Measurements from ENCODE around the gene DIDO1.

Gene DIDO1

DNA sequence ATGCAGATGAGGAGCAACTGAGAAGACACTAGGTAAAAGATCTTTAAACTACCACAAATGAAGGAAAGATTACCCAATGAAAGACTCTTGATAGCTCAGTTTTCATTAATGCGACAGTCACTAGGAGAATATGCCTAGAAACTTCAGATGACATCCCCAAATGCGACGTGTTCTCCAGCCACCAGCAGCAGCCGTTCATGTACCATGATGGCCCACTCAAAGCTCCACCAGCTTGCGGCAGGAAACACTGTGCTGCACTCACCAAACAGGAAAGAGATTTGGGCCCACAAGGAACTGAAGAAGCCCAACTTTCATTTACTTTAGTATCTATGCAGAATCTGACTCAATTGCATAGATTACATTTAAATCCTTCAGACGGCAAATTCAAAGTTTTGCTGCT lies 7.5 kb downstream of the DIDO1 start:
- no peak overlapping the region for H3K4me3 ChIP-seq (replicated peaks; ENCODE audit: low read depth, low read length)
- TF ChIP-seq, protein P1, sequence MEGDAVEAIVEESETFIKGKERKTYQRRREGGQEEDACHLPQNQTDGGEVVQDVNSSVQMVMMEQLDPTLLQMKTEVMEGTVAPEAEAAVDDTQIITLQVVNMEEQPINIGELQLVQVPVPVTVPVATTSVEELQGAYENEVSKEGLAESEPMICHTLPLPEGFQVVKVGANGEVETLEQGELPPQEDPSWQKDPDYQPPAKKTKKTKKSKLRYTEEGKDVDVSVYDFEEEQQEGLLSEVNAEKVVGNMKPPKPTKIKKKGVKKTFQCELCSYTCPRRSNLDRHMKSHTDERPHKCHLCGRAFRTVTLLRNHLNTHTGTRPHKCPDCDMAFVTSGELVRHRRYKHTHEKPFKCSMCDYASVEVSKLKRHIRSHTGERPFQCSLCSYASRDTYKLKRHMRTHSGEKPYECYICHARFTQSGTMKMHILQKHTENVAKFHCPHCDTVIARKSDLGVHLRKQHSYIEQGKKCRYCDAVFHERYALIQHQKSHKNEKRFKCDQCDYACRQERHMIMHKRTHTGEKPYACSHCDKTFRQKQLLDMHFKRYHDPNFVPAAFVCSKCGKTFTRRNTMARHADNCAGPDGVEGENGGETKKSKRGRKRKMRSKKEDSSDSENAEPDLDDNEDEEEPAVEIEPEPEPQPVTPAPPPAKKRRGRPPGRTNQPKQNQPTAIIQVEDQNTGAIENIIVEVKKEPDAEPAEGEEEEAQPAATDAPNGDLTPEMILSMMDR (IDR thresholded peaks at IDR 0.05; ENCODE audit: low read length, missing control alignments), result no peak
- DNase-seq (ENCODE audit: low read depth), result no peak

DNA sequence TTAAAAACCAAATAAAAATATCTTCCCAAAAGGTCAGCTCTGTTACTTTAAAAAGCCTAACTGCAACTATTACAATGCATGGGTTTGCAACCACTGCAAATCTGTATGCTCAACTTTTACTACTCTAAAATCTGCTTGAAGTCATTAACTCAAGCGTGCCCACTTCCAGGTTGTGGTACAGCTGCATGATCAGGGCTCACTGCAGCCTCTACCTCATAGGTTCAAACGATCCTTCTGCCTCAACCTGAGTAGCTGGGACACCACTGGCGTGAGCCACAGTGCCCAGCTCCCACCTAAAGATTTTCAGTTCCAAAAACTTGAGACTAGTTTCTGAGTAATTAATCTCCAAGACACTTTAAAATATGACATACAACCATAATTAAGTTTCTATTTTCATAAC lies 8.2 kb downstream of the DIDO1 start:
- TF ChIP-seq, protein P1 (IDR thresholded peaks at IDR 0.05; ENCODE audit: low read length, missing control alignments), result no peak
- H3K4me3 ChIP-seq (replicated peaks; ENCODE audit: low read depth, low read length), result no peak overlapping the region
- DNase-seq (ENCODE audit: low read depth), result no peak

DNA sequence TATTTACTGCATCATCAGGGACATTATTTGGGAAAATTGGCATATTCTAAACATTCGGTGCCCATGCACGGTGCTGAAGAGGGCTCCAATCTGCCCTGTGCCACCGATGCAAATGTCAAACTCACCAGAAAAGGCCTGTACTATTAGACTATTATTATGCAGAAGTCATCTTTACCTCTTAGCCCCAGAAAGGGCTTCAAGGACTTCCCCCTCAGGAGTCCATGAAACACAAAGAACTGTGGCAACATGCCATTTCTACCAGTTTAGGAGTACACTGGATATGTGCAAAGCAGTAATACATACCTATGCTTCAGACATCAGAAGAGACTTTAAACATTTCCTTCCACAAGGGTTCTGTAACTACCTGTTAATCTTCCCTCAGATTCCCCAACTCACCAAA lies 8.6 kb downstream of the DIDO1 start:
- DNase-seq (ENCODE audit: low read depth), result no peak
- H3K4me3 ChIP-seq (replicated peaks; ENCODE audit: low read depth, low read length), result no peak overlapping the region
- TF ChIP-seq, protein P1 (IDR thresholded peaks at IDR 0.05; ENCODE audit: low read length, missing control alignments), result no peak

DNA sequence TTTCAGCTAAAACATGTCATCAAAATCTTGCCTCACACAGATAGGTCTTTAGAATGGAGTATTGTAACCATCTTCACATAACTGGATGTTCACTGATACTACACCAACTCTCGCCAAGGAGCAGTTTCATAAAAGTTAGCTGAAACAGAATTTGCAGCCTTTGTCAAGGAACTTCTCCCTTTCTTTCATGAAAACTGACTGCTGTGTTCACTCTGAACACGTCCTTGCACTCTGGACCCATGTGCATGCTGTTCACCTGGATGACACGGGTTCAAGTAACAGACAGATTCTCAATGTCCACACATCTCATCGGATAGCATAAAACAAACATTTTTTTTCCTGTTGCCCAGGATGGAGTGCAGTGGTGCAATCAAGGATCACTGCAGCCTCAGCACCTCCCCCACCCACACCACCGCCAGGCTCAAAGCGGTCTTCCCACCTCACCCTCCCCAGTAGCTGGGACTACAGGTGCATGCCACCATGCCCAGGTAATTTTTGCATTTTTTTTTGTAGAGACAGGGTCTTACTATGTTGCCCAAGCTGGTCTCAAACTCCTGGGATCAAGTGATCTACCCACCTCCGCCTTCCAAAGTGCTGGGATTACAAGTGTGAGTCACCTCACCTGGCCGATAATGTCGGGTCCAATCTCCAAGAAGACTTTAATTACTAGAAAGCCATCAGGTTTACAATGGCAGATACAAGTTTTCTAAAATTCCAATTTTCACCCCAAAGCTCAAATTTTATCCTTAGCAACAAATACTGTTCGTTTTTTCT lies 9.4 kb downstream of the DIDO1 start:
- TF ChIP-seq, protein P1 (IDR thresholded peaks at IDR 0.05; ENCODE audit: low read length, missing control alignments), result no peak
- no peak for DNase-seq (ENCODE audit: low read depth)
- no peak overlapping the region for H3K4me3 ChIP-seq (replicated peaks; ENCODE audit: low read depth, low read length)

DNA sequence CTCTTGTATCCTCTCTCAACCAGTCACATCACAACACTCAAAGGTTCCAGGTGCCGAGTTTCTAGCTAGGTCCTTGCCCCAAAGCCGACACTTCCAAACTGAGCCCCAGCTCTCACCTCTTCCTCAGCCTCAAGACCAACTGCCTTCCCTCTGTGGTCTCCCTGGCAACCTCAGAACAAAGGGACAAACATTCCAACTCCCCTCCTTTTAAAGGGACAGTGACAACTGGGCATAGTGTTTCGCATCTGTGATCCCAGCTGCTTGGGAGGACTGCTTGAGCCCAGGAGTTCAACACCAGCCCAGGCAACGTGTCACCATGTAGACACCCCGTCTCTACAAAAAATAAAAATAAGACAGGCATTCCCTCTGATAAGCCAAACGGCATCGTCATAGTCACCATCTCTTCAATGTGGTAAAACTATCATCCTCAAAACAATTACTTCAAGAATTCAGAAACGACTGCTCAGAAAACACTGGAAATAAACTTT lies 11.3 kb downstream of the DIDO1 start:
- peak; percentile 62 for DNase-seq (ENCODE audit: low read depth)
- no peak overlapping the region for H3K4me3 ChIP-seq (replicated peaks; ENCODE audit: low read depth, low read length)
- TF ChIP-seq, protein P1 (IDR thresholded peaks at IDR 0.05; ENCODE audit: low read length, missing control alignments), result no peak

DNA sequence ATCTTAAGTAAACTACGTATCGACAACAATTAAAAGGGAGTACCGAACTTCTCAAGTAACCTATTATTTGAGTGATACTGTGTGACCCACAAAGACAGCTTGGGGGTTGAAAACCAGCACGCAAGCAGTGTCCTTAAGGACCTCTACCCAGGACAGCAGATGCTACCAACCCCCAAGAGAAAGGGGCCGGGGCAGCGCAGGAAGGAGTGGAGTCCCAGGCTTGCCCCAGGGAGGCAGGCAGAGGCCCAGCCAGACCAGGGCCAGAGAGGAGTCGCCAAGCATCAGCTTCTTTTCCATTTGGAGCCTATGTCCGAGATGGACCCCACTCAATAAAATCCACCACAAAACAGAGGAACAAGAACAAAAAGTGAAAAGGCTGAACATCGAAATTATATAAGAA lies 11.9 kb downstream of the DIDO1 start:
- TF ChIP-seq, protein P1 (IDR thresholded peaks at IDR 0.05; ENCODE audit: low read length, missing control alignments), result no peak
- DNase-seq (ENCODE audit: low read depth), result no peak
- H3K4me3 ChIP-seq (replicated peaks; ENCODE audit: low read depth, low read length), result no peak overlapping the region
